ENCODE data around the gene TAAR1.
"Not testable (repeated sequence)": the region's sequence is repeated elsewhere in the genome, so short reads cannot be mapped to it uniquely, and the experiment has no call there.

TAAR1 gene

DNA sequence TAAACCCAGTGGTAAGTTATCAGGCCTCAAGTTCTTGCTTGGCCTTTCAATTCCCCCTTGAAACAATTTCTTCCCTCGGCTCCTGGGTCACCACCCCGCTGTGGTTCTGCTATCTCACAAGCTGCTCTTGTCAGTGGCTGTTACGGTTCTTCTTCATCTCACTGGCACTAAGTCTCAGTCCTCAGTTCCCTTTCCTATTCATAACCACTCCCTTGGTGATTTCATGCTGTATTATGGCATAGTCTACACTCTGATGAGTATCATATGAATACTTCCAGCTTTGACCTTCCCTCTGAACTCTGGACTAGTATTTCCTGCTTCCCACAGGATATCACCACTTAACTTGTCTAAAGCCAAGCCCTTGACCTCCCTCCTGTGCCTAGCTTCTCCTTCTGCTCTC, 7.9 kb downstream of the TAAR1 start:
- no peak for DNase-seq

DNA sequence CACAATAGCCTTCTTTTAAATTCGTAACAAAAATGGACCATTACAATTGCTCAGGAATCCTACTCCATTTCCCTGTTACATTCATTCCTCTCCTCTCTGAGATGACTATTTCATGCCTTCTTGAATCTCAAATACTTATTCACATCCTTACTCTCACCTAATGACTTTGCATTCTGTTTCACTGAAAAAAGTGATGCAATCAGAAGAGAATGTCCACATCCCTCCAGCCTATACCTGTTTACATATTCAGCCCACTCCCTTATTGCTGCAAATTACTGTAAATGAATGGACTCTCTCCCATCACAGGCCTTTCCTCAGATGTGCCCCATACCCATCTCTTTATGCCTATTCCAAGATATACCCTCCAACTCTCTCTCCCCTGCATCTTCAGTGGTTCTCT, 8.6 kb downstream of the TAAR1 start:
- no peak for DNase-seq

DNA sequence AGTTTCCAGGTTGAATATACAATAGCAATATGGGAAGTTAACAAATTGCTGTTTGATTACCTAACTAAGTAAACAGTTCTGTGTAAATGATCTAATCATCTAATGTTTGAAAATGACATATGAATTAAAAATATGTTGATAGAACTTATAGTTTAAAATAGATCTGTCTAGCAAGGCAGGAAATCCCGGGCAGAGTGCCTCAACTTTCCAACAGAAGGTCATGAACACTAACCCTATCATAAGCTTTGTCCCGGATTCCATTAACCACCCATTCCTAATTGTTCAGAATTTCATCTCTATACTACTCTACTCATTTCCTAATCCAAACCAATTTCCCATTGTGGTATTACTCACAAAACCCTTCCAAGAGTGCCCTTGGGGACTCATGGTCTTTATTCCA, 10.2 kb downstream of the TAAR1 start:
- DNase-seq = no peak

DNA sequence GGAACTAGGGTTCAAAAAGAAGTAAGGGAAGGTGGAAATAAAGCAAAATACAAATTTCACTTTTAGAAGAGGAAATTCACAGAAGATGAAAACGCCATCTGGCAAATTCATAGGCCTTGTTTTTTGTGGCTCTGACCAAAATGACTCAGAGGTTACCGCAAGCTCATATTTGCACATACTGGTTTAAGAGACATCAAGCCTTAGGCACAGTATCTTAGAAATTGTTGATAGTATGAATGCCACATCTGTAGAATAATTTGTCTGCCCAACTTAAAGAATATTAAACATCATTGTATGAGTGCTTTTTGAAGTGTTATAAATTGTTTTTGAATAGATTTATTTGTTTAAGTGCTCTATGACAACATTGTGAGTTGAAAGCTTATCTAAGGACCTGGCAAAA, 10.6 kb downstream of the TAAR1 start:
- DNase-seq = no peak

DNA sequence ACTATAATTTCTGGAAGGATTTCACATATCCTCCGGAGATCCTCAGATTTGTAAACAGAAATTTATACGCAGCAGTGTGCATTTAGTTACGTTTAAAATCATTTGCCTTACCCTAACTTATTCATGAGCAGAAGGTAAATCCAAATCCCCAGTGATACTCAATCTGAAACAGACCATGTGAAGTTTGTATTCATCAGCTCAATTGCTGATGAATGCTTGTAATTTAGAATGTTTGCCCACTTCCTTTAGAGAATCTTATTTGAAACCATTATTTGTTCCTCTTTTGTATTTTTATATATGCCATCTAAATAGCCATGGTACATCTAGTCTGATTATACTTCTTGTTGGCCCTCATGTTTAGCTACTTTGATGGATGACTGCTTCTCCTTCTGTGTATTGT, 15.4 kb downstream of the TAAR1 start:
- no peak for DNase-seq

DNA sequence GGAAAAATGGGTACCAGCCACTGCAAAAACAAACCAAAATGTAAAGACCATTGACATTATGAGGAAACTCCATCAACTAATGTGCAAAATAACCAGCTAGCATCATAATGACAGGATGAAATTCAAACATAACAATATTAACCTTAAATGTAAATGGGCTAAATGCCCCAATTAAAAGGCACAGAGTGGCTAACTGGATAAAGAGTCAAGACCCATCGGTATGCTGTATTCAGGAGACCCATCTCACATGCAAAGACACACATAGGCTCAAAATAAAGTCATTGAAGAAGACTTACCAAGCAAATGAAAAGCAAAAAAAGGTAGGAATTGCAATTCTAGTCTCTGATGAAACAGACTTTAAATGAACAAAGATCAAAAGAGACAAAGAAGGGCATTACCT, 21.8 kb downstream of the TAAR1 start:
- DNase-seq = not testable (repeated sequence)

DNA sequence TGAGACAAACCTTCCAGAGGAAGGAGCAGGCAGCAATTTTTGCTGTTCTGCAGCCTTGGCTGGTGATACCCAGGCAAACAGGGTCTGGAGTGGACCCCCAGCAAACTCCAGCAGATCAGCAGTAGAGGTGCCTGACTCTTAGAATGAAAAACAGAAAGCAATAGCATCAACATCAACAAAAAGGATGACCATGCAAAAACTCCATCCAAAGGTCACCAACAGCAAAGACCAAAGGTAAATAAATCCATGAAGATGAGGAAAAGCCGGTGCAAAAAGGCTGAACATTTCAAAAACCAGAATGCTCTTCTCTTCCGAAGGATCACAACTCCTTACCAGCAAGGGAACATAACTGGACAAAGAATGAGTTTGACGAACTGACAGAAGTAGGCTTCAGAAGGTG, 23.1 kb downstream of the TAAR1 start:
- DNase-seq = not testable (repeated sequence)

DNA sequence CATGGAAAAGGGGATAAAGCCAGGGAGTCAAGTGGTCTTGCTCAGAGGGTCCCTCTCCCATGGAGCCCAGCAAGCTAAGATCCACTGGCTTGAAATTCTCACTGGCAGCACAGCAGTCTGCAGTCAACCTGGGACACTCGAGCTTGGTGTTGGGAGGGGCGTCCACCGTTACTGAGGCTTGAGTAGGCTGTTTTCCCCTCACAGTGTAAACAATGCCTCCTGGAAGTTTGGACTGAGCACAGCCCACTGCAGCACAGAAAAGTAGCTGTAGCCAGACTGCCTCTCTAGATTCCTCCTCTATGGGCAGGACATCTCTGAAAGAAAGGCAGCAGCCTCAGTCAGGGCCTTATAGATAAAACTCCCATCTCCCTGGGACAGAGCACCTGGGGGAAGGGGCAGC, 23.7 kb downstream of the TAAR1 start:
- not testable (repeated sequence) for DNase-seq

DNA sequence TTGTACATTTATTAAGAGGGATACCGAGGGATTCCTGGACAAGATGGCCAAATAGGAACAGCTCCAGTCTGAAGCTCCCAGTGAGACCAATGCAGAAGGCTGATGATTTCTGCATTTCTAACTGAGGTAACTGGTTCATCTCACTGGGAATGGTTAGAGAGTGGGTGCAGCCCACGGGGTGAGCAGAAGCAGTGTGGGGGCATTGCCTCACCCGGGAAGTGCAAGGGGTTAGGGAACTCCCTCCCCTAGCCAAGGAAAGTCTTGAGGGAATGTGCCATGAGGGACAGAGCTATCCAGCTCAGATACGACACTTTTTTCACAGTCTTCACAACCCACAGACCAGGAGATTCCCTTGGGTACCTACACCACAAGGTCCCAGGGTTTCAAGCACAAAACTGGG, 24.2 kb downstream of the TAAR1 start:
- DNase-seq = no peak

DNA sequence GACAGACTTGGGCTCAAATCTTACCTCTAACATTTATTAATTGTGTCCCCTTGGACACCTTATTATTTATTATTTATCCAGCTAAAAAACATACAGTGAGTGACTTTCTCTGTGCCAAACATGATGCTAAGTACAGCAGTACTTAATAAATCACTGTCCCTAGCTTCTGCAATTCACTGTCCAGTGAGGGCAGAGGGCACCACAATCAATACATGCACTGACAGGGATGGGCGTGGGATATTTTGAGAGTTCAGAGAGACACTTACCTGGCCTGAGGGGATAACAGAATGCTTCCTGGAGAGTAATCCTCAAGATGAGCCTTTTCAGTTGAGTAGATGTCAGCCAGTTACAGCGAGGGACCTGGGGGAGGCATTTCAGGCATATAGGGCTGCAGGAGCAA, 25.6 kb downstream of the TAAR1 start:
- no peak for DNase-seq

DNA sequence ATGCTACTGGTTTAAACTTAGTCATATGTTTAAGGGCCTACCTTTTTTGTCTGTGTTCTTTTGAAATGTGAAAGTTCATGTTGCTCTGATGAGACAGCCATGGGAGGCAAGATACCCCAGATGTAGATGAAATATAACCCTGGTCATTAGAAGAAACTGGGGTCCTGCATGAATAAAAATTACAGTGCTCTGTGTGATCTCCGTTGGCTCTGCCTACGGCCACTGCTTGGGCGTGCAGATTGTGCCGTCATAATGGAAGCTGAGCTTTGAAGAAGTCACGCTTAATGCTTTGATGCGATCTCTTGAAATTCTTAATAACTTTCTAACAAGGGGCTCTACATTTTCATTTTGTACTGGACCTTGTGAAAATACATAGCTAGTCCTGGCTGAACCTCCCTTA, 34.8 kb downstream of the TAAR1 start, which contains the start of gene TAAR2:
TAAR2 (minus strand) TSS at position 101 of the 400 bp plus-strand sequence; CDS start at position 101, 0 bp downstream.
- DNase-seq = no peak

DNA sequence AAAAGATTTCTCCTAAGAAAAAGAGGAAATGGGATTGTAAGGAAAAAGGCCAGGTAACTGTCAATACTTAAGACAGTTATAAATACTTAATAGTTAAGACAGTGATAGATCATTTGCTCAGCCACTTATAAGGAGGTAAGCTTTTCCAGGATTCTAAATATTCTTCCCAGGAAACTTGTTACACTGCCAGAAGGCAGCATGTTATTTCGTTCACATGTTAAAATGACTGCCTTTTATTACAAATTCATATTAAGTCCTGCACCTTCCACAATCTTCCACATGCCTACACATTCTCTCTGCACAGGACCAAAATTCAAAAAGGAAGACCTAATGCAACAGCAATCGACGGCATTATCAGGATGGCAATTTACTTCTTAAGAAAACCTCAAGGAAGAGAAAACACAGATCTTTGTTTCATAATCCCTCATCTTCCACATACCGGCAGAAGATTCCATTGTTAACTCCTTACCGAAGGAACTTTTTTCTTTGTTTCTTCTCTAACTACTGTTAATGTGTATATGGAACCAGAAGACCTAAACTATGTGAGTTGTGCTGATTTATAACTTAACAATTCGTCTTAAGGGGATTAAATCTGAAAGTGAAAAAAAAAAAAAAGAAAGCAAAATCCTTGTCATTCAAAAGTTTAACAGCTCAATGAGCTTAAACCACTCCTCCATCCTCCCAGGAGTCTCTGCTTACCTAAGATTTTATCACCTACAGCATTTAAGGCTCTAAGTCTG, 35.7 kb downstream of the TAAR1 start:
- no peak for DNase-seq

DNA sequence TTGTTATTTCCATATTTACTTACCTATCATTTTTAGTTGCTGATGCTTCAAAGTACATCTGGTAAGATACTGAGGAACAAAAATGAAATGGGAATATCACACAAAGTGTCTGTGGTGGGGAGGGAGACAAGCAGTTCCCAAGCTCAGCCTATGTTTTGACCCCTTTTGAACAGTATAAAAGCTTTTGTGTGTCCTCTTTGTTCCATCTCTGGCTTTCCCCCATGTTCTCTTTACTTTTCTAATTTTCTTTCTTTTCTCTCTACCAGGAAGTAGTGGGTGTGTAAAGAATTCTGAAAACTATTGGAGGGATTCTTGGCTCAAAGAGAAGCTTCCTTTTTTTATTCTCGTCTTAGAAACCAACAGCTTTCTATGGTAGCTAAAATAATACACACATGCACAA, 42.3 kb downstream of the TAAR1 start:
- no peak for DNase-seq

DNA sequence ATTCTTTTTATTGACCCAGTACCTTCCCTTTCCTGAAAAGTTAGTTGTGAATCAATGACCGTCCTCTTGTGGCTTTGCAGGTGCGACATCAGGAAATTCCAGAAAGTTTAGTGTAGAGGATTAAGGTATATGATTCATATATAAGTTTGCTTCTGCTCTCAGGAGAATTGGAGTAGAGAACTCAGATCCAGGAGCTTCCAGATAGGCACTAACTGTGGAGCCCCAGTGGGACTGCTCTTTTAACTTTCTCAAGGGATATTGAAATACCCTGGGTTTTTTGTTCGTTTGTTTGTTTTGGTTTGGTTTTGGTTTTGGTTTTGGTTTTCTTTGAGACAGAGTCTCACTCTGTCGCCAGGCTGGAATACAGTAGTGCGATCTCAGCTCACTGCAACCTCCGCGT, 44.4 kb downstream of the TAAR1 start:
- DNase-seq = no peak

DNA sequence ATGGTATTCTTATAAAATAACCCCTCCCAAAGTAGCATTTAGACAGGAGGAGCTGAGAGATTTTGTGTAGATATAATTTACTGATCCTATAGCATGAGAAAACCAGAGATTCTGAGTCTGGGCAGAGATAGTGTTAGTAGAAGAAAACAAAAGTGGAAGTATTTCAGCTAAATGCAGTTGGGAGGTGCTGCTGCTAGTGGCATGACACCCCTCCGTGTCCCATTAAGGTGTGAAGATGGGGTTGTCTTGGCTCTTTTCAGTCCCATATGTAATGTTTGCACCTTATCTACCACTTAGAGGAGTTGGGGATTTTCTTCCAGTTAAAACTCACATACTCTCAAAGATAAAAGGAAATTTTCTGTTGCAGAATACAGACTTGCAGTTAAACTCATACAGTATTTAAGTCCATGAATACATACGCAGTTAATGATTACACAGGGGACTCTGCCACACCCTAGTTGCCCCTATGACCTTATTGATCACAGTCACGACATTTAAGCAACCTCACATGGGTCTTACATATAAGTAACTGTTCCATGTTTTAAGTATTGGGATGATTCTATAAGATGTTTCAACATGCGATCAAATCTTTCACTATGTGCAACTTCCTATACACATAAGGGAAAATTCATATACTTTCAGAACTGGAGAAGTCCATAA, 46.4 kb downstream of the TAAR1 start:
- DNase-seq = no peak

DNA sequence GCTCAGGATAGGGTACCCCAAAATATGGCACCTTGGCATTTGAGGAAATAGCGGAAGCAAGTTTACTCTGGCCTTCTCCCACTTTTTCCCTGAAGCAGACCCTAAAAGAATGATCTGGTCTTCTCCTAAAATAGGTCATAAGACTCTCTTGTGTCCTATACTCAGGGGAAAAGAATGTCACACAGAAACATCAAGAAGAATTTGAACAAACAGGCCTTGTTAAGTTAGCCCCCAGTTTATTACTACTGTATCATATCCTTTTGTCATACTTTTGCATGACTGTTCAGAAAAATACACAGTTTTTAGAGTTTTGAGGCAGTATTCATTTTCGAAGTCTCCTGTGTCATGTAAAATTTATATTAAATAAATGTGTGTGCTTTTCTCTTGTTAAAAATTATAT, 47.4 kb downstream of the TAAR1 start:
- DNase-seq = no peak

DNA sequence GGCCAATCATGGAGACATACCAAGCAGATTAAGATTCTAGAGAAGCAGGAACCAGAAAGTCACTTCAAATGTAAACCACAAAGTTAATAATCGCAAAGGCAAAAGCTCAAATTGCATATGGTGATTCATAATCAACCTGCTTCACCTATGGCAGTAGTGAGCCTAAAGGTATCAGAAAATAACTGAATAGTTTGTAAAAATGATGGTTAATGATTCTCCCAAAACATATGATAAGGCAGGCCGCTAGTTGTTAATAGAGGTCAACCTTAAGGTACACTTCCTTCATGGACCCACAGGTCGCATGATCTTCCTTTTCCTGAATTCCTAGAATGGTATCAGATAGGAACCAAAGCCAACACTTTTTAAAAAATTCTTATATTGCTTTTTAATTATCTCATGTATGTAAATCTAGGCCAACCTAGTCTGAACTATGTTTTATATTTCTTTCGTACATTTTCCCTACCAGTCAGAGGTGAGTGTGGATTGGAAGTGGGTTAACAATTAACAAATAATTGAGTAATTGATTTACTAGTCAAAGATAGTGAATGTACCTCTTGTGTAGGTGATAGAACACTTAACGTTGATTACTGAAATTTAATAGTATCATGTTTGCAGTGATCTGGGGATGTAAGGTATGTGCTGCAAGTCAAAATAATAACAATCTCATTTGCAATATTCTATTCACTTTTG, 51.3 kb downstream of the TAAR1 start:
- no peak for DNase-seq

DNA sequence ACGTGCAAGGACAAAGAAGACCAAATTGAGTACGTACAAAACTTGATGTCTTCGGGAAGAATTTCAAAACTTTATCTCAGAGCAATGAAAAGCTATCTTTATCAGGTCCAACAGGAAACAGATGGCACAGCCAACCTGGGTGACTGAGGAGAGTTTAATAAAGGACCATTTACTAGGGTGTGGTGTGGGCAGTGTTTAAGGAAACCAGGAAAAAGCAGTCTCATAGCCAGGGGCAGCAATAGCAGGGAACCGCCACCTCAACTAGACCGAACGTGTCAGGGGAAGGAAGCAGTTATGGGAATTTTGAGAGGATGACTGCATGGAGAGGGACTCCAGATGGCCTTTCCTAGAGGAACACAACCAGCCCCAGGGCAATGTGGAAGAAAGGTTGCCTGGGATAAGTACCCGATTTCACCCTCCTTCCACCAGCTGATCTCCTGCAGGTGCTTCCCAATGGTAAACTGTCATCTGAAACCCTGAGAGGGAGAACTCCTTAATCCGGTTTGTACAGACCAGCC, 54.3 kb downstream of the TAAR1 start:
- DNase-seq = no peak

DNA sequence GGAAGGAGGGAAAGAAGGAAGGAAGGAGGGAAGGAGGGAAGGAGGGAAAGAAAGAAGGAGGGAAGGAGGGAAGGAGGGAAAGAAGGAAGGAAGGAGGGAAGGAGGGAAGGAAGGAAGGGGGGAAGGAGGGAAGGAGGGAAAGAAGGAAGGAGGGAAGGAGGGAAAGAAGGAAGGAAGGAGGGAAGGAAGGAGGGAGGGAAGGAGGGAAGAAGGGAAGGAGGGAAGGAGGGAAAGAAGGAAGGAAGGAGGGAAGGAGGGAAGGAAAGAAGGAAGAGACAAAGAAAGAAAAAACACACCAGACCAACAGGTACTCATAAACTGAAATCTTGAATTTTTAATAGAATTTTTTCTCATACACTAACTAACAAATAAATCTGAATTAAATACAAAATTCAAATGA, 58.1 kb downstream of the TAAR1 start:
- not testable (repeated sequence) for DNase-seq

DNA sequence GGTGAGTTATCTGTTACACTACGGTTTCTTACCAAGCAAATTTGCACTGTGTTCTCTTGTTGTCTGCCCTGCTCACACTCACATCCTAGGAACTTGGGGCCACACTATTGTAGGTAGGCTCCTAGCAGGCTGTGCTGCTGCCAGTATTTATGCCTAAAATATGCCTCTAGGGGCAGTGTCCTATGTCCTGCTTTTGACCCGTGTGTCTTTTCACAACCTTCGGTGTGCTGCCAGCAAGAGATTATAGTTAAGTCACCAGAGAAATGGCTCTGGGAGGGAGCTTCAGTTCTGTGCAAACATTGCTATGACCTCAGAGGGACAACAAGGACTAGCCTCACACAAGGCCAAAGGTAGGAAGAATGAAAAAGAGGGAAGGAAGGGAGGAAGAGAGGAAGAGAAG, 60.5 kb downstream of the TAAR1 start:
- DNase-seq = no peak

DNA sequence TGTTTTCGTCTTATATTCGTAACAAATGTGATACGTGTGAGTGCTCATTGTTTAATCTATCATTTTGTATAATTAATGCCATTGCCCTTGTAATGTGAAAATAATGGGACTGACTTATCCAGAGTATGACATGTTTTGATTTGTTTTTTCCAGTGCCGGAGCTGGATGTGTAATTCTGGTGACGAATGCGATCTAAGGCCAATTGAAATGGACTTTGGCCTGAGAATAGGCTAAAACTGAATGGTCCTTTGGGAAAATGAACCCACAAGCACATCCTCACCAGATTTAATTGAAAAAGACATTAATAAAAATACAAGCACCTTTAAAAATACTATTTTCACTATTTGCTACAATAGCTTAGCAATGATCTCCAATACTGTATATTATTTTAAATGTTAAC, 62.8 kb downstream of the TAAR1 start:
- DNase-seq = no peak

All from NCI-H510A treated with DMSO at 0.1 percent for 48 hours (cell line).